IMR-90 (cell line): ENCODE results near the gene KIAA0232. TPM values are rescaled to one million over a fixed set of nuclear protein-coding genes. Genes with fewer than 3 reads are reported as not detected.

Source experiments
- ATAC-seq: fragments of 200-7000 bp; cut with Tn5 transposase; 2 replicates; pipeline ENCODE4 v1.9.1; 2020; ENCODE audit warnings: low read depth, mild to moderate bottlenecking, moderate library complexity
- BruUV-seq: library from RNA; stranded (reverse); fragments of 400-500 nt; replicated peaks from 2 replicates; lab custom pipeline; 2021; lab: Mats Ljungman, UMichigan
- CTCF ChIA-PET: fragments of 300-600 bp; formaldehyde crosslinking; extraction: SDS; loops from one replicate; lab custom pipeline; 2021; ENCODE audit warnings: antibody characterized with exemption; lab: Yijun Ruan, JAX
- POLR2A ChIA-PET: fragments of 300-600 bp; sonication (Branson Sonifier 250); formaldehyde crosslinking; loops from one replicate; lab custom pipeline; 2022; ENCODE audit warnings: antibody characterized with exemption; ENCODE audit not compliant: unreplicated experiment; lab: Charles Lee
- DNase-seq: peaks from one replicate; pipeline ENCODE4 v3.0.0; 2013
- H2AFZ ChIP-seq: replicated peaks from 2 replicates; pipeline ENCODE3; 2013; ENCODE audit warnings: low read length, mild to moderate bottlenecking; ENCODE audit not compliant: poor library complexity
- H2AK5ac ChIP-seq: 2 replicates; pipeline ENCODE4 v1.6.1; 2013; ENCODE audit warnings: low read depth, low read length, inconsistent platforms
- H2AK9ac ChIP-seq: replicated peaks from 2 replicates; pipeline ENCODE3; 2013; ENCODE audit warnings: mild to moderate bottlenecking, low read depth, low read length, moderate library complexity; ENCODE audit not compliant: poor library complexity
- H2BK120ac ChIP-seq: 2 replicates; pipeline ENCODE4 v1.6.1; 2013; ENCODE audit warnings: low read depth, low read length, inconsistent platforms
- H2BK15ac ChIP-seq: 3 replicates; pipeline ENCODE4 v1.6.1; 2013; ENCODE audit warnings: low read depth, low read length, inconsistent platforms
- H2BK20ac ChIP-seq: 2 replicates; pipeline ENCODE4 v1.6.1; 2013; ENCODE audit warnings: low read depth, mild to moderate bottlenecking, inconsistent platforms, low read length, moderate library complexity
- H2BK5ac ChIP-seq: 2 replicates; pipeline ENCODE4 v1.6.1; 2013; ENCODE audit warnings: mild to moderate bottlenecking, low read depth, low read length, inconsistent platforms; ENCODE audit not compliant: poor library complexity, severe bottlenecking
- H3K14ac ChIP-seq: replicated peaks from 2 replicates; pipeline ENCODE4 v1.6.1; 2013; ENCODE audit warnings: low read depth, low read length, inconsistent platforms
- H3K18ac ChIP-seq: 2 replicates; pipeline ENCODE4 v1.6.1; 2013; ENCODE audit warnings: low read depth, low read length, control low read depth
- H3K23ac ChIP-seq: 2 replicates; pipeline ENCODE4 v1.6.1; 2013; ENCODE audit warnings: low read depth, low read length, inconsistent platforms
- H3K27ac ChIP-seq: 2 replicates; pipeline ENCODE4 v1.5.1; 2013; ENCODE audit warnings: mild to moderate bottlenecking, control low read depth, low read length; ENCODE audit not compliant: insufficient read depth
- H3K27me3 ChIP-seq: 2 replicates; pipeline ENCODE4 v1.6.1; 2013; ENCODE audit warnings: low read length; ENCODE audit not compliant: control insufficient read depth, insufficient read depth
- H3K36me3 ChIP-seq: 2 replicates; pipeline ENCODE4 v1.6.1; 2013; ENCODE audit warnings: low read length, mixed read lengths; ENCODE audit not compliant: control insufficient read depth, insufficient read depth
- H3K4ac ChIP-seq: 2 replicates; pipeline ENCODE4 v1.6.1; 2013; ENCODE audit warnings: low read depth, low read length, inconsistent platforms
- H3K4me1 ChIP-seq: 2 replicates; pipeline ENCODE4 v1.6.1; 2013; ENCODE audit warnings: low read length, mixed read lengths; ENCODE audit not compliant: control insufficient read depth, insufficient read depth
- H3K4me2 ChIP-seq: 2 replicates; pipeline ENCODE4 v1.6.1; 2013; ENCODE audit warnings: low read depth, mild to moderate bottlenecking, control low read depth, low read length, moderate library complexity
- H3K4me3 ChIP-seq: 2 replicates; pipeline ENCODE4 v1.5.1; 2013; ENCODE audit warnings: low read depth, mild to moderate bottlenecking, control low read depth, low read length, moderate library complexity; ENCODE audit not compliant: insufficient read depth
- H3K56ac ChIP-seq: 2 replicates; pipeline ENCODE4 v1.6.1; 2013; ENCODE audit warnings: low read length, inconsistent platforms; ENCODE audit not compliant: insufficient read depth; ENCODE audit errors: extremely low read depth
- H3K79me1 ChIP-seq, 2 experiments: 2 replicates each; pipeline ENCODE4 v1.6.1; 2013; ENCODE audit warnings: low read length in 2 of 2, inconsistent platforms in 1 of 2, low read depth in 1 of 2
- H3K9ac ChIP-seq: 2 replicates; pipeline ENCODE4 v1.6.1; 2013; ENCODE audit warnings: low read depth, low read length, control low read depth
- H3K9me1 ChIP-seq: 2 replicates; pipeline ENCODE4 v1.6.1; 2013; ENCODE audit warnings: low read length, inconsistent platforms; ENCODE audit not compliant: insufficient read depth
- H3K9me3 ChIP-seq: 2 replicates; pipeline ENCODE4 v1.6.1; 2013; ENCODE audit warnings: low read length; ENCODE audit not compliant: control insufficient read depth, insufficient read depth
- H4K20me1 ChIP-seq: 2 replicates; pipeline ENCODE4 v1.6.1; 2013; ENCODE audit warnings: low read length, inconsistent platforms; ENCODE audit not compliant: insufficient read depth
- H4K5ac ChIP-seq: 2 replicates; pipeline ENCODE4 v1.6.1; 2013; ENCODE audit warnings: mild to moderate bottlenecking, low read depth, low read length, control low read depth
- H4K8ac ChIP-seq, 2 experiments: 2 replicates each; pipeline ENCODE4 v1.6.1; 2013; ENCODE audit warnings: low read depth in 2 of 2, low read length in 2 of 2, control low read depth in 1 of 2, inconsistent platforms in 1 of 2
- H4K91ac ChIP-seq: 2 replicates; pipeline ENCODE4 v1.6.1; 2013; ENCODE audit warnings: low read depth, low read length, inconsistent platforms; ENCODE audit not compliant: insufficient read depth
- BHLHE40 ChIP-seq: fragments of 150-350 bp; IDR thresholded peaks from 2 replicates; pipeline ENCODE4 v1.6.1; 2016; ENCODE audit warnings: mild to moderate bottlenecking, low read depth, low read length
- CEBPB ChIP-seq: IDR thresholded peaks from 2 replicates; pipeline ENCODE4 v1.6.1; 2012; ENCODE audit warnings: low read depth, low read length, improper control_type of control experiment
- CHD1 ChIP-seq: IDR thresholded peaks from 2 replicates; pipeline ENCODE4 v1.6.1; 2012; ENCODE audit warnings: low read depth, low read length, improper control_type of control experiment
- FOS ChIP-seq: fragments of 150-350 bp; IDR thresholded peaks from 2 replicates; pipeline ENCODE4 v1.6.1; 2016; ENCODE audit warnings: low read depth, low read length
- MAFK ChIP-seq: IDR thresholded peaks from 2 replicates; pipeline ENCODE4 v1.6.1; 2012; ENCODE audit warnings: low read depth, low read length, improper control_type of control experiment
- MAZ ChIP-seq: IDR thresholded peaks from 2 replicates; pipeline ENCODE4 v1.6.1; 2012; ENCODE audit warnings: low read depth, mild to moderate bottlenecking, low read length, improper control_type of control experiment, moderate library complexity, borderline replicate concordance
- NFE2L2 ChIP-seq: fragments of 150-350 bp; IDR thresholded peaks from 2 replicates; pipeline ENCODE4 v1.6.1; 2016; ENCODE audit warnings: low read depth, mild to moderate bottlenecking, low read length
- POLR2A ChIP-seq: IDR thresholded peaks from 2 replicates; pipeline ENCODE4 v1.6.1; 2012; ENCODE audit warnings: mild to moderate bottlenecking, low read depth, low read length
- RAD21 ChIP-seq: IDR thresholded peaks from 2 replicates; pipeline ENCODE4 v1.6.1; 2012; ENCODE audit warnings: low read length, improper control_type of control experiment
- RCOR1 ChIP-seq: IDR thresholded peaks from 2 replicates; pipeline ENCODE4 v1.6.1; 2012; ENCODE audit warnings: mild to moderate bottlenecking, low read length, improper control_type of control experiment; ENCODE audit not compliant: insufficient replicate concordance
- RFX5 ChIP-seq: IDR thresholded peaks from 2 replicates; pipeline ENCODE4 v1.8.0; 2012; ENCODE audit warnings: low read depth, mild to moderate bottlenecking, low read length, moderate library complexity
- WGBS, 2 experiments: methylation state at CpG; one replicate each; pipeline versions ENCODE4 v1.1.5 to v1.1.7; 2013; ENCODE audit warnings: missing lambda C conversion rate in 2 of 2; ENCODE audit not compliant: insufficient read length in 1 of 2; ENCODE audit errors: extremely low coverage in 2 of 2; 5-methylcytosine and 5-hydroxymethylcytosine counted together
- dilution Hi-C: fragments of 300-500 bp; cut with HindIII; formaldehyde crosslinking; loops from one replicate; pipeline ENCODE4 v1.14.3; 2018; ENCODE audit warnings: low sequenced_read_pairs; ENCODE audit not compliant: unreplicated experiment
- in situ Hi-C: fragments of 300-500 bp; cut with MboI; formaldehyde crosslinking; loops from 3 replicates; pipeline ENCODE4 v1.14.3; 2019; ENCODE audit warnings: low sequenced_read_pairs, inconsistent platforms, mixed read lengths
- intact Hi-C: fragments of 100-400 bp; cut with micrococcal nuclease; formaldehyde crosslinking; loops from 2 replicates; pipeline ENCODE4 v1.10.0; 2022
- polyA plus RNA-seq, 3 experiments: library from polyadenylated mRNA; depleted of rRNA; stranded (reverse); fragments of >200 nt; gene quantifications; 2 replicates each; pipeline ENCODE4 v1.2.3, GENCODE V29; 2012; ENCODE audit warnings: low replicate concordance in 1 of 3
- total RNA-seq: library from RNA; depleted of rRNA; stranded (reverse); fragments of >200 nt; gene quantifications from 2 replicates; pipeline ENCODE4 v1.2.3, GENCODE V29; 2012
- TF ChIP-seq, protein P1 (sequence below): fragments of 150-350 bp; IDR thresholded peaks from 2 replicates; pipeline ENCODE4 v1.6.1; 2016; ENCODE audit warnings: low read depth, mild to moderate bottlenecking, low read length, moderate library complexity, borderline replicate concordance
- TF ChIP-seq, protein P2 (sequence below): fragments of 150-350 bp; IDR thresholded peaks from 2 replicates; pipeline ENCODE4 v1.6.1; 2017; ENCODE audit warnings: mild to moderate bottlenecking, antibody characterized with exemption, low read length, low read depth
- TF ChIP-seq, protein P3 (sequence below): conservative IDR thresholded peaks from 2 replicates; pipeline ENCODE4 v1.5.1; 2012; ENCODE audit warnings: mild to moderate bottlenecking, low read depth, low read length, improper control_type of control experiment

KIAA0232 gene
- total and polyA plus RNA-seq, 2 of the 4 experiments (the other 2 are of a cell fraction), result 6.8 to 19.5 TPM

- Histone ChIP-seq H4K8ac (peak overlapping the region in 1 of 2 experiments; percentile 26; a peak in 2 of 4 replicates), H2BK5ac (no peak overlapping the region), H3K27ac (no peak overlapping the region), H3K56ac (no peak overlapping the region), H2BK20ac (no peak overlapping the region), H3K36me3 (no peaks in the 10 kb centered on the region), H2BK120ac (no peak overlapping the region), H2BK15ac (no peak overlapping the region), H3K9me1 (no peaks in the 10 kb centered on the region; the same call in 1 of the 2 replicates), H4K5ac (peak overlapping the region; percentile 67), H4K91ac (no peak overlapping the region), H3K23ac (no peak overlapping the region), H2AK5ac (no peak overlapping the region), H3K4me2 (peak overlapping the region; percentile 64), H2AFZ (peak overlapping the region; percentile 66), H3K9me3 (no peaks in the 10 kb centered on the region), H2AK9ac (no peak overlapping the region), H3K14ac (no peak overlapping the region), H3K27me3 (no peaks in the 10 kb centered on the region), H4K20me1 (no peaks in the 10 kb centered on the region), H3K79me1 (no peaks in the 10 kb centered on the region), H3K4me1 (peaks cover 8% of the 10 kb centered on the region), H3K4ac (no peak overlapping the region), H3K9ac (no peak overlapping the region), H3K18ac (no peak overlapping the region), H3K4me3 (no peak overlapping the region)
- intact Hi-C loops, result no loop called here
- TF ChIP-seq MAFK (no peak), CEBPB (no peak), RAD21 (no peak), FOS (no peak), NFE2L2 (no peak), RFX5 (no peak), BHLHE40 (no peak), RCOR1 (no peak), MAZ (no peak), POLR2A (no peak), CHD1 (no peak)
- TF ChIP-seq, protein P1, sequence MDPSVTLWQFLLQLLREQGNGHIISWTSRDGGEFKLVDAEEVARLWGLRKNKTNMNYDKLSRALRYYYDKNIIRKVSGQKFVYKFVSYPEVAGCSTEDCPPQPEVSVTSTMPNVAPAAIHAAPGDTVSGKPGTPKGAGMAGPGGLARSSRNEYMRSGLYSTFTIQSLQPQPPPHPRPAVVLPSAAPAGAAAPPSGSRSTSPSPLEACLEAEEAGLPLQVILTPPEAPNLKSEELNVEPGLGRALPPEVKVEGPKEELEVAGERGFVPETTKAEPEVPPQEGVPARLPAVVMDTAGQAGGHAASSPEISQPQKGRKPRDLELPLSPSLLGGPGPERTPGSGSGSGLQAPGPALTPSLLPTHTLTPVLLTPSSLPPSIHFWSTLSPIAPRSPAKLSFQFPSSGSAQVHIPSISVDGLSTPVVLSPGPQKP, result no peak
- TF ChIP-seq, protein P2, sequence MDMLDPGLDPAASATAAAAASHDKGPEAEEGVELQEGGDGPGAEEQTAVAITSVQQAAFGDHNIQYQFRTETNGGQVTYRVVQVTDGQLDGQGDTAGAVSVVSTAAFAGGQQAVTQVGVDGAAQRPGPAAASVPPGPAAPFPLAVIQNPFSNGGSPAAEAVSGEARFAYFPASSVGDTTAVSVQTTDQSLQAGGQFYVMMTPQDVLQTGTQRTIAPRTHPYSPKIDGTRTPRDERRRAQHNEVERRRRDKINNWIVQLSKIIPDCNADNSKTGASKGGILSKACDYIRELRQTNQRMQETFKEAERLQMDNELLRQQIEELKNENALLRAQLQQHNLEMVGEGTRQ, result no peak
- TF ChIP-seq, protein P3, sequence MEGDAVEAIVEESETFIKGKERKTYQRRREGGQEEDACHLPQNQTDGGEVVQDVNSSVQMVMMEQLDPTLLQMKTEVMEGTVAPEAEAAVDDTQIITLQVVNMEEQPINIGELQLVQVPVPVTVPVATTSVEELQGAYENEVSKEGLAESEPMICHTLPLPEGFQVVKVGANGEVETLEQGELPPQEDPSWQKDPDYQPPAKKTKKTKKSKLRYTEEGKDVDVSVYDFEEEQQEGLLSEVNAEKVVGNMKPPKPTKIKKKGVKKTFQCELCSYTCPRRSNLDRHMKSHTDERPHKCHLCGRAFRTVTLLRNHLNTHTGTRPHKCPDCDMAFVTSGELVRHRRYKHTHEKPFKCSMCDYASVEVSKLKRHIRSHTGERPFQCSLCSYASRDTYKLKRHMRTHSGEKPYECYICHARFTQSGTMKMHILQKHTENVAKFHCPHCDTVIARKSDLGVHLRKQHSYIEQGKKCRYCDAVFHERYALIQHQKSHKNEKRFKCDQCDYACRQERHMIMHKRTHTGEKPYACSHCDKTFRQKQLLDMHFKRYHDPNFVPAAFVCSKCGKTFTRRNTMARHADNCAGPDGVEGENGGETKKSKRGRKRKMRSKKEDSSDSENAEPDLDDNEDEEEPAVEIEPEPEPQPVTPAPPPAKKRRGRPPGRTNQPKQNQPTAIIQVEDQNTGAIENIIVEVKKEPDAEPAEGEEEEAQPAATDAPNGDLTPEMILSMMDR, result no peak
- dilution Hi-C loops, result no loop called here
- WGBS, 2 experiments, result 100% methylated on average over 1 of the region's 18 CpGs; no CpG with 5 or more reads in 1 of the 2 experiments
- ChIA-PET POLR2A (no interaction called here), CTCF (no interaction called here)
- BruUV-seq, result no TSS peak
- DNase-seq (peak; percentile 10), ATAC-seq (no peak)
- in situ Hi-C loops, result no loop called here
Measured at GRCh38 chr4:6751611-6752485, 30.7 kb upstream of the KIAA0232 start.
